Liver (tissue), 9 donors: ENCODE results near the gene ADCY9. TPM values are rescaled to one million over a fixed set of nuclear protein-coding genes. Genes with fewer than 3 reads are reported as not detected.

Experiments used
- DNase-seq: peaks from one replicate; pipeline ENCODE4 v3.0.0-alpha.2; 2017; ENCODE audit warnings: low spot score
- H3K27ac ChIP-seq, 2 donors: one replicate each; pipeline ENCODE4 v1.7.0; 2013; ENCODE audit warnings: inconsistent platforms in 2 of 2, low read length in 2 of 2, control low read depth in 1 of 2, low read depth in 1 of 2, mild to moderate bottlenecking in 1 of 2
- H3K27me3 ChIP-seq, 4 donors: one replicate each; pipeline versions ENCODE4 v1.6.1 to v1.7.0; 2013; ENCODE audit warnings: low read length in 3 of 4, inconsistent platforms in 1 of 4, mild to moderate bottlenecking in 1 of 4, moderate library complexity in 1 of 4; ENCODE audit not compliant: control insufficient read depth in 4 of 4, insufficient read depth in 4 of 4
- H3K36me3 ChIP-seq, 4 donors: one replicate each; pipeline versions ENCODE4 v1.6.1 to v1.7.0; 2013; ENCODE audit warnings: low read length in 3 of 4, mild to moderate bottlenecking in 3 of 4, low read depth in 1 of 4, moderate library complexity in 1 of 4; ENCODE audit not compliant: control insufficient read depth in 4 of 4, insufficient read depth in 3 of 4
- H3K4me1 ChIP-seq, 4 donors: one replicate each; pipeline versions ENCODE4 v1.6.1 to v1.7.0; 2013; ENCODE audit warnings: low read length in 3 of 4, mild to moderate bottlenecking in 3 of 4, moderate library complexity in 1 of 4; ENCODE audit not compliant: control insufficient read depth in 4 of 4, insufficient read depth in 4 of 4
- H3K4me3 ChIP-seq, 3 donors: one replicate each; pipeline versions ENCODE4 v1.6.1 to v1.7.0; 2013; ENCODE audit warnings: low read length in 3 of 3, control low read depth in 1 of 3, low read depth in 1 of 3, mild to moderate bottlenecking in 1 of 3
- H3K9ac ChIP-seq, 2 donors: one replicate each; pipeline ENCODE4 v1.7.0; 2013; ENCODE audit warnings: low read length in 2 of 2, mild to moderate bottlenecking in 2 of 2, moderate library complexity in 2 of 2, control low read depth in 1 of 2, low read depth in 1 of 2
- H3K9me3 ChIP-seq, 4 donors: one replicate each; pipeline versions ENCODE4 v1.6.1 to v1.7.0; 2013; ENCODE audit warnings: low read length in 3 of 4; ENCODE audit not compliant: control insufficient read depth in 4 of 4
- EGR1 ChIP-seq, 2 donors: IDR thresholded peaks; 2 replicates each; pipeline ENCODE4 v1.6.1; 2016 to 2018; ENCODE audit warnings: antibody characterized with exemption in 2 of 2, low read depth in 2 of 2
- FOXA1 ChIP-seq: IDR thresholded peaks from 2 replicates; pipeline ENCODE4 v1.6.1; 2016; ENCODE audit warnings: antibody characterized with exemption
- FOXA2 ChIP-seq: IDR thresholded peaks from 2 replicates; pipeline ENCODE4 v1.6.1; 2016; ENCODE audit warnings: antibody characterized with exemption
- GABPA ChIP-seq, 2 donors: IDR thresholded peaks in 1 of 2; conservative IDR thresholded peaks in 1 of 2; 2 replicates each; pipeline ENCODE4 v1.6.1; 2016; ENCODE audit warnings: antibody characterized with exemption in 2 of 2, mild to moderate bottlenecking in 1 of 2, moderate library complexity in 1 of 2
- HNF4A ChIP-seq, 2 donors: conservative IDR thresholded peaks; 2 replicates each; pipeline ENCODE4 v1.6.1; 2016; ENCODE audit warnings: antibody characterized with exemption in 2 of 2, mild to moderate bottlenecking in 2 of 2
- HNF4G ChIP-seq: IDR thresholded peaks from 2 replicates; pipeline ENCODE4 v1.6.1; 2016; ENCODE audit warnings: antibody characterized with exemption
- RAD21 ChIP-seq, 2 donors: IDR thresholded peaks; 2 replicates each; pipeline ENCODE4 v1.6.1; 2016; ENCODE audit warnings: antibody characterized with exemption in 2 of 2, mild to moderate bottlenecking in 2 of 2
- RXRA ChIP-seq, 2 donors: IDR thresholded peaks; 2 replicates each; pipeline ENCODE4 v1.6.1; 2017 to 2018; ENCODE audit warnings: antibody characterized with exemption in 2 of 2, mild to moderate bottlenecking in 1 of 2
- SP1 ChIP-seq: IDR thresholded peaks from 2 replicates; pipeline ENCODE4 v1.6.1; 2018; ENCODE audit warnings: antibody characterized with exemption, mild to moderate bottlenecking
- TAF1 ChIP-seq: conservative IDR thresholded peaks from 2 replicates; pipeline ENCODE4 v1.6.1; 2016; ENCODE audit warnings: antibody characterized with exemption, mild to moderate bottlenecking
- YY1 ChIP-seq: IDR thresholded peaks from 2 replicates; pipeline ENCODE4 v1.6.1; 2016; ENCODE audit warnings: antibody characterized with exemption, mild to moderate bottlenecking
- WGBS: extraction: QIAGEN DNeasy Blood & Tissue Kit; methylation state at CpG from one replicate; pipeline ENCODE4 v1.1.7; 2013; 5-methylcytosine and 5-hydroxymethylcytosine counted together
- polyA plus RNA-seq, 2 donors: library from polyadenylated mRNA; stranded (reverse) in 1 of 2; unstranded in 1 of 2; fragments of 200-250 nt in 1 of 2; fragments of >200 nt in 1 of 2; fragmentation: Nextera tagmentation in 1 of 2; extraction: Ambion mirVana in 1 of 2; gene quantifications; one replicate each; pipeline versions ENCODE4 v1.2.1 to v1.2.3, GENCODE V29; 2013 to 2015
- total RNA-seq, 2 donors: library from RNA; depleted of rRNA; stranded (reverse); fragments of >200 nt; gene quantifications; one replicate each; pipeline ENCODE4 v1.2.3, GENCODE V29; 2014
- TF ChIP-seq, protein P1 (sequence below): IDR thresholded peaks from 2 replicates; pipeline ENCODE4 v1.6.1; 2016; ENCODE audit warnings: antibody characterized with exemption
- TF ChIP-seq, protein P2 (sequence below): IDR thresholded peaks from 2 replicates; pipeline ENCODE4 v1.6.1; 2016; ENCODE audit warnings: antibody characterized with exemption
- TF ChIP-seq, protein P3 (sequence below): IDR thresholded peaks from 2 replicates; pipeline ENCODE4 v1.6.1; 2016; ENCODE audit warnings: antibody characterized with exemption, mild to moderate bottlenecking
- donor health status: healthy.
- donor health status: healthy.
- donor health status: healthy.
- donor health status: healthy.
- donor health status: healthy.

The ADCY9 gene
- total and polyA plus RNA-seq, 4 donors: 3.6 to 25.1 (median 11.0) TPM

DNA sequence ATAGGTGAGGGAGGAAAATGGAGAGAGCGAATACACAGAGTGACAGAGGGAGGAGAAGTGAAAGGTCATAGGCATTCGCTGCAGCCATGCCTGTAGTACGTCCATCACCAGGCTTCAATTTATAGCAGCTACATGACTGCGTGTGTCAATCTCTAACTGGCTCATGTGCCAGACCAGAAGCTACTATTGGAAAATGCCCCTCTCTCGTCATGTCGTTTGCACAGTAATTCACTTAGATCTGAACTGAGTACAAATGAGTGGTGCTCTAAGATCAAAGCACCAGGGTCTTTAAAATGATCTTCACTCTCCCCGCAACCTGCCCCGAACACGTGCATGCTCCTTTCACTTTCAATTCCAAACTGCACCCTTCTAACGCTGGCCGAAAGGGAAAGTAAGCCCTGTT is 51.3 kb downstream of the ADCY9 start:
- H3K27me3 ChIP-seq: no peaks in the 10 kb centered on the region
- H3K9me3 ChIP-seq: no peaks in the 10 kb centered on the region
- WGBS: 30% methylated on average over 11 of the region's 11 CpGs
- H3K9ac ChIP-seq: peak overlapping the region; percentile 48 to 97
- peak overlapping the region; percentile 89 to 90 for H3K27ac ChIP-seq
- peak overlapping the region; percentile 44 to 87 (median 78) for H3K4me3 ChIP-seq
- TF ChIP-seq, protein P1, sequence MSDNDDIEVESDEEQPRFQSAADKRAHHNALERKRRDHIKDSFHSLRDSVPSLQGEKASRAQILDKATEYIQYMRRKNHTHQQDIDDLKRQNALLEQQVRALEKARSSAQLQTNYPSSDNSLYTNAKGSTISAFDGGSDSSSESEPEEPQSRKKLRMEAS: peak; percentile 81
- TF ChIP-seq, protein P2, sequence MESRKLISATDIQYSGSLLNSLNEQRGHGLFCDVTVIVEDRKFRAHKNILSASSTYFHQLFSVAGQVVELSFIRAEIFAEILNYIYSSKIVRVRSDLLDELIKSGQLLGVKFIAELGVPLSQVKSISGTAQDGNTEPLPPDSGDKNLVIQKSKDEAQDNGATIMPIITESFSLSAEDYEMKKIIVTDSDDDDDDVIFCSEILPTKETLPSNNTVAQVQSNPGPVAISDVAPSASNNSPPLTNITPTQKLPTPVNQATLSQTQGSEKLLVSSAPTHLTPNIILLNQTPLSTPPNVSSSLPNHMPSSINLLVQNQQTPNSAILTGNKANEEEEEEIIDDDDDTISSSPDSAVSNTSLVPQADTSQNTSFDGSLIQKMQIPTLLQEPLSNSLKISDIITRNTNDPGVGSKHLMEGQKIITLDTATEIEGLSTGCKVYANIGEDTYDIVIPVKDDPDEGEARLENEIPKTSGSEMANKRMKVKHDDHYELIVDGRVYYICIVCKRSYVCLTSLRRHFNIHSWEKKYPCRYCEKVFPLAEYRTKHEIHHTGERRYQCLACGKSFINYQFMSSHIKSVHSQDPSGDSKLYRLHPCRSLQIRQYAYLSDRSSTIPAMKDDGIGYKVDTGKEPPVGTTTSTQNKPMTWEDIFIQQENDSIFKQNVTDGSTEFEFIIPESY: no peak
- TF ChIP-seq EGR1 (IDR thresholded peaks at IDR 0.05; ENCODE audit: low read depth in 2 of 2) (no peak), FOXA2 (peak; percentile 30), YY1 (peak; percentile 85), HNF4G (no peak), TAF1 (no peak), RAD21 (IDR thresholded peaks at IDR 0.05) (no peak), RXRA (IDR thresholded peaks at IDR 0.05) (peak in 1 of 2 donors; percentile 20), FOXA1 (no peak), HNF4A (conservative IDR thresholded peaks at IDR 0.05) (peak in 1 of 2 donors; percentile 19)
- TF ChIP-seq, protein P3, sequence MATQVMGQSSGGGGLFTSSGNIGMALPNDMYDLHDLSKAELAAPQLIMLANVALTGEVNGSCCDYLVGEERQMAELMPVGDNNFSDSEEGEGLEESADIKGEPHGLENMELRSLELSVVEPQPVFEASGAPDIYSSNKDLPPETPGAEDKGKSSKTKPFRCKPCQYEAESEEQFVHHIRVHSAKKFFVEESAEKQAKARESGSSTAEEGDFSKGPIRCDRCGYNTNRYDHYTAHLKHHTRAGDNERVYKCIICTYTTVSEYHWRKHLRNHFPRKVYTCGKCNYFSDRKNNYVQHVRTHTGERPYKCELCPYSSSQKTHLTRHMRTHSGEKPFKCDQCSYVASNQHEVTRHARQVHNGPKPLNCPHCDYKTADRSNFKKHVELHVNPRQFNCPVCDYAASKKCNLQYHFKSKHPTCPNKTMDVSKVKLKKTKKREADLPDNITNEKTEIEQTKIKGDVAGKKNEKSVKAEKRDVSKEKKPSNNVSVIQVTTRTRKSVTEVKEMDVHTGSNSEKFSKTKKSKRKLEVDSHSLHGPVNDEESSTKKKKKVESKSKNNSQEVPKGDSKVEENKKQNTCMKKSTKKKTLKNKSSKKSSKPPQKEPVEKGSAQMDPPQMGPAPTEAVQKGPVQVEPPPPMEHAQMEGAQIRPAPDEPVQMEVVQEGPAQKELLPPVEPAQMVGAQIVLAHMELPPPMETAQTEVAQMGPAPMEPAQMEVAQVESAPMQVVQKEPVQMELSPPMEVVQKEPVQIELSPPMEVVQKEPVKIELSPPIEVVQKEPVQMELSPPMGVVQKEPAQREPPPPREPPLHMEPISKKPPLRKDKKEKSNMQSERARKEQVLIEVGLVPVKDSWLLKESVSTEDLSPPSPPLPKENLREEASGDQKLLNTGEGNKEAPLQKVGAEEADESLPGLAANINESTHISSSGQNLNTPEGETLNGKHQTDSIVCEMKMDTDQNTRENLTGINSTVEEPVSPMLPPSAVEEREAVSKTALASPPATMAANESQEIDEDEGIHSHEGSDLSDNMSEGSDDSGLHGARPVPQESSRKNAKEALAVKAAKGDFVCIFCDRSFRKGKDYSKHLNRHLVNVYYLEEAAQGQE: no peak
- DNase-seq: no peak
- no peaks in the 10 kb centered on the region for H3K36me3 ChIP-seq
- H3K4me1 ChIP-seq: peaks cover 5 to 24% (median 19%) of the 10 kb centered on the region in 4 donors

DNA sequence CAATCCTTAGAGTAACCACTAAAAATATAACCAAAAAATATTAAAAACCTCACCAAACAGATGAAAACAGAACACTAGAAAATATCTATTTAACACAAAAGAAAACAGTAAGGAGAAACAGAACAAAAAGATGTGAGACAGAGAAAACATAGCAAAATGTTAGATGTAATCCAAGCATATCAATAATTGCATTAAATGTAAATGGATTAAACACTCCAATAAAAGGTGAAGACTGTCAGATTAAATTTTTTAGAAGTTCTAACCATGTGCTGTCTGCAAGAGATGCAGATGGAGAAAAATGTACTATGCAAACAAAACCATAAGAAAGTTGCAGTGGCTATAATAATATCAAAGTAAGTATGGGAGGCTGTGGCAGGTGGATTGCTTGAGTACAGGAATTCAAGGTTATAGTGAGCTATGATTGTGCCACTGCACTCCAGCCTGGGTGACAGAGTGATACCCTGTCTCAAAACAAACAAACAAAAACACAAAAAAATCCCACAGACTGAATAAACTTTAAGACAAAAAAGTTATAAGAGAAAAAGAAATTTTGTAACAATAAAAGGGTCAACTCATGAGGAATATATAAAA is 53.9 kb downstream of the ADCY9 start:
- TF ChIP-seq GABPA (IDR thresholded peaks at IDR 0.05 in 1 of 2, conservative IDR thresholded peaks at IDR 0.05 in 1 of 2): no peak
- TF ChIP-seq, protein P1: no peak
- TF ChIP-seq SP1: no peak
- no peak for TF ChIP-seq HNF4A (conservative IDR thresholded peaks at IDR 0.05)
- no peak for TF ChIP-seq TAF1
- TF ChIP-seq RAD21 (IDR thresholded peaks at IDR 0.05): no peak
- no peaks in the 10 kb centered on the region for H3K9me3 ChIP-seq

More for the DNA sequence above, 53.9 kb downstream of the ADCY9 start:
- Histone ChIP-seq H3K4me3 (no peak overlapping the region), H3K27ac (no peak overlapping the region), H3K9ac (no peak overlapping the region), H3K4me1 (peaks cover 4 to 22% (median 9%) of the 10 kb centered on the region in 4 donors), H3K36me3 (no peaks in the 10 kb centered on the region), H3K27me3 (no peaks in the 10 kb centered on the region)
- no peak for DNase-seq
